HUES64 (cell line): Measurements from ENCODE around the gene FERMT3.

Experiments used
- H3K27ac ChIP-seq: 2 replicates; pipeline ENCODE4 v1.7.0; 2013; ENCODE audit warnings: low read depth, low read length, inconsistent platforms
- H3K27me3 ChIP-seq: 2 replicates; pipeline ENCODE4 v1.6.1; 2013; ENCODE audit warnings: mild to moderate bottlenecking, low read length; ENCODE audit not compliant: insufficient read depth
- H3K36me3 ChIP-seq: 2 replicates; pipeline ENCODE4 v1.6.1; 2013; ENCODE audit warnings: mild to moderate bottlenecking, low read length; ENCODE audit not compliant: insufficient read depth
- H3K4me1 ChIP-seq: 2 replicates; pipeline ENCODE4 v1.6.1; 2013; ENCODE audit warnings: mild to moderate bottlenecking, low read length, moderate library complexity; ENCODE audit not compliant: insufficient read depth
- H3K4me3 ChIP-seq: 2 replicates; pipeline ENCODE4 v1.5.1; 2013; ENCODE audit warnings: mild to moderate bottlenecking, low read length, moderate library complexity
- H3K9ac ChIP-seq: 2 replicates; pipeline ENCODE4 v1.6.1; 2013; ENCODE audit warnings: mild to moderate bottlenecking, low read depth, low read length
- H3K9me3 ChIP-seq: 2 replicates; pipeline ENCODE4 v1.6.1; 2013; ENCODE audit warnings: low read depth, low read length; ENCODE audit not compliant: insufficient read depth
- WGBS: fragments of 150-250, 120-280 bp; methylation state at CpG from one replicate; pipeline ENCODE4 v1.1.7; 2013; ENCODE audit warnings: missing lambda C conversion rate; 5-methylcytosine and 5-hydroxymethylcytosine counted together

Gene FERMT3

GRCh38 chr11:64186492-64187165 is 19.9 kb upstream of the FERMT3 start:
- H3K27me3 ChIP-seq: no peaks in the 10 kb centered on the region
- peaks cover 26% of the 10 kb centered on the region for H3K36me3 ChIP-seq
- H3K9me3 ChIP-seq: no peaks in the 10 kb centered on the region
- H3K27ac ChIP-seq: peak overlapping the region; percentile 70; the same call in 1 of the 2 replicates
- WGBS: 2% methylated on average over 48 of the region's 48 CpGs
- no peak overlapping the region for H3K4me3 ChIP-seq
- H3K9ac ChIP-seq: no peak overlapping the region
- H3K4me1 ChIP-seq: peaks cover 8% of the 10 kb centered on the region

GRCh38 chr11:64192434-64192833 is 14.1 kb upstream of the FERMT3 start:
- 98% methylated on average over 5 of the region's 5 CpGs for WGBS

GRCh38 chr11:64196626-64197025 is 9.9 kb upstream of the FERMT3 start:
- no peaks in the 10 kb centered on the region for H3K27me3 ChIP-seq
- no peak overlapping the region for H3K9ac ChIP-seq
- H3K27ac ChIP-seq: no peak overlapping the region
- H3K36me3 ChIP-seq: peaks cover 96% of the 10 kb centered on the region
- H3K9me3 ChIP-seq: no peaks in the 10 kb centered on the region
- WGBS: 93% methylated on average over 9 of the region's 9 CpGs
- no peak overlapping the region for H3K4me3 ChIP-seq
- no peaks in the 10 kb centered on the region for H3K4me1 ChIP-seq

More at GRCh38 chr11:64192434-64192833, 14.1 kb upstream of the FERMT3 start:
- Histone ChIP-seq H3K9ac (no peak overlapping the region), H3K36me3 (peaks cover 81% of the 10 kb centered on the region), H3K27me3 (no peaks in the 10 kb centered on the region), H3K9me3 (no peaks in the 10 kb centered on the region), H3K4me1 (peaks cover 3% of the 10 kb centered on the region; the same call in 1 of the 2 replicates), H3K27ac (no peak overlapping the region), H3K4me3 (no peak overlapping the region)

GRCh38 chr11:64198511-64198910 is 8.0 kb upstream of the FERMT3 start:
- Histone ChIP-seq H3K9ac (no peak overlapping the region), H3K36me3 (peaks cover 98% of the 10 kb centered on the region), H3K4me1 (no peaks in the 10 kb centered on the region), H3K27ac (no peak overlapping the region), H3K9me3 (no peaks in the 10 kb centered on the region), H3K4me3 (no peak overlapping the region), H3K27me3 (no peaks in the 10 kb centered on the region)
- 89% methylated on average over 2 of the region's 2 CpGs for WGBS

GRCh38 chr11:64201543-64201942 is 5.0 kb upstream of the FERMT3 start:
- Histone ChIP-seq H3K27me3 (no peaks in the 10 kb centered on the region), H3K36me3 (peaks cover 96% of the 10 kb centered on the region), H3K9me3 (no peaks in the 10 kb centered on the region), H3K4me1 (no peaks in the 10 kb centered on the region), H3K27ac (no peak overlapping the region), H3K4me3 (no peak overlapping the region), H3K9ac (no peak overlapping the region)
- WGBS: 95% methylated on average over 3 of the region's 3 CpGs

GRCh38 chr11:64202992-64203391 is 3.5 kb upstream of the FERMT3 start:
- WGBS: 98% methylated on average over 9 of the region's 9 CpGs
- H3K27ac ChIP-seq: no peak overlapping the region
- H3K4me1 ChIP-seq: no peaks in the 10 kb centered on the region
- H3K27me3 ChIP-seq: no peaks in the 10 kb centered on the region
- H3K4me3 ChIP-seq: no peak overlapping the region
- no peak overlapping the region for H3K9ac ChIP-seq
- peaks cover 95% of the 10 kb centered on the region for H3K36me3 ChIP-seq
- H3K9me3 ChIP-seq: no peaks in the 10 kb centered on the region

- Histone ChIP-seq H3K9ac (0 out of 2 replicates have a peak overlapping the region, but pooled peaks have one; percentile 24), H3K36me3 (peaks cover 89% of the 10 kb centered on the region), H3K27ac (no peak overlapping the region), H3K4me3 (no peak overlapping the region), H3K9me3 (no peaks in the 10 kb centered on the region), H3K27me3 (no peaks in the 10 kb centered on the region), H3K4me1 (no peaks in the 10 kb centered on the region)
- 95% methylated on average over 27 of the region's 27 CpGs for WGBS
These were observed 3.0 kb upstream of the FERMT3 start for GRCh38 chr11:64203421-64204079.

GRCh38 chr11:64204080-64204440 is 2.5 kb upstream of the FERMT3 start:
- H3K27ac ChIP-seq: no peak overlapping the region
- H3K9me3 ChIP-seq: no peaks in the 10 kb centered on the region
- no peak overlapping the region for H3K4me3 ChIP-seq
- peaks cover 84% of the 10 kb centered on the region for H3K36me3 ChIP-seq
- no peaks in the 10 kb centered on the region for H3K4me1 ChIP-seq
- no peaks in the 10 kb centered on the region for H3K27me3 ChIP-seq
- H3K9ac ChIP-seq: no peak overlapping the region
- 96% methylated on average over 14 of the region's 16 CpGs for WGBS

GRCh38 chr11:64204464-64204989 is 2.0 kb upstream of the FERMT3 start:
- H3K4me1 ChIP-seq: no peaks in the 10 kb centered on the region
- H3K4me3 ChIP-seq: no peak overlapping the region
- no peak overlapping the region for H3K9ac ChIP-seq
- WGBS: 87% methylated on average over 7 of the region's 7 CpGs
- no peak overlapping the region for H3K27ac ChIP-seq
- peaks cover 81% of the 10 kb centered on the region for H3K36me3 ChIP-seq
- no peaks in the 10 kb centered on the region for H3K27me3 ChIP-seq
- no peaks in the 10 kb centered on the region for H3K9me3 ChIP-seq

GRCh38 chr11:64207256-64208085 is 950 bp downstream of the FERMT3 start:
- Histone ChIP-seq H3K9ac (no peak overlapping the region), H3K27ac (peak overlapping the region; percentile 33; the same call in 1 of the 2 replicates), H3K4me3 (no peak overlapping the region), H3K9me3 (no peaks in the 10 kb centered on the region), H3K27me3 (no peaks in the 10 kb centered on the region), H3K36me3 (peaks cover 57% of the 10 kb centered on the region), H3K4me1 (no peaks in the 10 kb centered on the region)
- WGBS: 85% methylated on average over 30 of the region's 30 CpGs
